Measurements from ENCODE around the gene GAPDHS.

DNA sequence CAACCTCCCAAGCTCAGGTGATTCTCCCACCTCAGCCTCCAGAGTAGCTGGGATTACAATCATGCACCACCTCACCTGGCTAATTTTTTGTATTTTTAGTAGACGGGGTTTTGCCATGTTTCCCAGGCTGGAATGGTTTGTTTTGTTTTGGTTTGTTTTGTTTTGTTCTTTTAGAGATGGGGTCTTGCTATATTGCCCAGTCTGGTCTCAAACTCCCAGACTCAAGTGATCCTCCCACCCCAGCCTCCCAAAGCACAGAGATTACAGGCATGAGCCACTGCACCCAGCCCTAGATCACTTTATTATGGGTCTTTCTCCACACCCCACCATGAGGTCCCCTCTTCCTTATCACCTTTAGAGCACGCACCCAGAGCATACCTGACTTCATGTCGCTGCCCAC lies 35.0 kb upstream of the GAPDHS start:
- TF ChIP-seq, protein P1, sequence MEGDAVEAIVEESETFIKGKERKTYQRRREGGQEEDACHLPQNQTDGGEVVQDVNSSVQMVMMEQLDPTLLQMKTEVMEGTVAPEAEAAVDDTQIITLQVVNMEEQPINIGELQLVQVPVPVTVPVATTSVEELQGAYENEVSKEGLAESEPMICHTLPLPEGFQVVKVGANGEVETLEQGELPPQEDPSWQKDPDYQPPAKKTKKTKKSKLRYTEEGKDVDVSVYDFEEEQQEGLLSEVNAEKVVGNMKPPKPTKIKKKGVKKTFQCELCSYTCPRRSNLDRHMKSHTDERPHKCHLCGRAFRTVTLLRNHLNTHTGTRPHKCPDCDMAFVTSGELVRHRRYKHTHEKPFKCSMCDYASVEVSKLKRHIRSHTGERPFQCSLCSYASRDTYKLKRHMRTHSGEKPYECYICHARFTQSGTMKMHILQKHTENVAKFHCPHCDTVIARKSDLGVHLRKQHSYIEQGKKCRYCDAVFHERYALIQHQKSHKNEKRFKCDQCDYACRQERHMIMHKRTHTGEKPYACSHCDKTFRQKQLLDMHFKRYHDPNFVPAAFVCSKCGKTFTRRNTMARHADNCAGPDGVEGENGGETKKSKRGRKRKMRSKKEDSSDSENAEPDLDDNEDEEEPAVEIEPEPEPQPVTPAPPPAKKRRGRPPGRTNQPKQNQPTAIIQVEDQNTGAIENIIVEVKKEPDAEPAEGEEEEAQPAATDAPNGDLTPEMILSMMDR (IDR thresholded peaks at IDR 0.05; ENCODE audit: borderline replicate concordance, extremely low read depth, low read length, poor library complexity, severe bottlenecking): no peak
- no peak for TF ChIP-seq EZH2 (IDR thresholded peaks at IDR 0.05; ENCODE audit: borderline replicate concordance, low read depth, low read length, severe bottlenecking)
